Activated B cell treated with CpG ODN at 0.5 μM for 24 hours (primary cell): ENCODE measurements around the gene TRAF3. TPM values are rescaled to one million over a fixed set of nuclear protein-coding genes. Genes with fewer than 3 reads are reported as not detected.

Experiments used
- ATAC-seq: fragments of 200-7000 bp; cut with Tn5 transposase; one replicate; pipeline ENCODE4 v1.10.0; 2021; ENCODE audit warnings: low read depth, mild to moderate bottlenecking, moderate library complexity
- CTCF ChIA-PET: fragments of 350-600 bp; sonication (Branson Sonifier 250); formaldehyde crosslinking; loops from one replicate; lab custom pipeline; 2021; ENCODE audit warnings: antibody characterized with exemption; lab: Charles Lee
- POLR2A ChIA-PET: fragments of 350-600 bp; sonication (Branson Sonifier 250); formaldehyde crosslinking; loops from one replicate; lab custom pipeline; 2021; ENCODE audit warnings: antibody characterized with exemption; lab: Charles Lee
- DNase-seq: peaks from one replicate; pipeline ENCODE4 v3.0.0; 2022
- H3K27ac Mint-ChIP-seq: one replicate; pipeline ENCODE4 v1.8.0; 2020; ENCODE audit warnings: mixed read lengths
- H3K27me3 Mint-ChIP-seq: one replicate; pipeline ENCODE4 v1.8.0; 2021; ENCODE audit warnings: mixed read lengths
- H3K36me3 Mint-ChIP-seq: one replicate; pipeline ENCODE4 v1.8.0; 2021; ENCODE audit warnings: low read depth, mixed read lengths
- H3K4me1 Mint-ChIP-seq: one replicate; pipeline ENCODE4 v1.8.0; 2021; ENCODE audit warnings: mixed read lengths
- H3K4me3 Mint-ChIP-seq: one replicate; pipeline ENCODE4 v1.8.0; 2020; ENCODE audit warnings: mild to moderate bottlenecking, mixed read lengths
- H3K9me3 Mint-ChIP-seq: one replicate; pipeline ENCODE4 v1.8.0; 2020; ENCODE audit warnings: mixed read lengths
- intact Hi-C: fragments of 100-400 bp; cut with micrococcal nuclease; formaldehyde crosslinking; loops from one replicate; pipeline ENCODE4 v1.15.1; 2024
- total RNA-seq: library from RNA; stranded (reverse); gene quantifications from 2 replicates; pipeline ENCODE4 v1.2.3, GENCODE V29; 2022
- TF ChIP-seq, protein P1 (sequence below): fragments of 200-600 bp; IDR thresholded peaks from one replicate; pipeline ENCODE4 v1.8.0; 2022; ENCODE audit warnings: antibody characterized with exemption, mild to moderate bottlenecking

Gene TRAF3
- total RNA-seq, 1 donor from 2014 or later: 120 TPM

GRCh38 chr14:102826161-102826560, 48.9 kb downstream of the TRAF3 start:
- POLR2A ChIA-PET: interaction anchor here (0.6 kb wide), 1 partner anchor 19 kb away, joined by 4 read pairs; no protein-coding TSS in a partner anchor

GRCh38 chr14:102826751-102827675, 49.8 kb downstream of the TRAF3 start:
- ATAC-seq (no peak), DNase-seq (no peak)
- Mint-ChIP-seq H3K9me3 (no peaks in the 10 kb centered on the region), H3K27ac (no peak overlapping the region), H3K27me3 (no peaks in the 10 kb centered on the region), H3K4me1 (peaks cover 75% of the 10 kb centered on the region), H3K36me3 (peaks cover 51% of the 10 kb centered on the region), H3K4me3 (no peak overlapping the region)
- TF ChIP-seq, protein P1, sequence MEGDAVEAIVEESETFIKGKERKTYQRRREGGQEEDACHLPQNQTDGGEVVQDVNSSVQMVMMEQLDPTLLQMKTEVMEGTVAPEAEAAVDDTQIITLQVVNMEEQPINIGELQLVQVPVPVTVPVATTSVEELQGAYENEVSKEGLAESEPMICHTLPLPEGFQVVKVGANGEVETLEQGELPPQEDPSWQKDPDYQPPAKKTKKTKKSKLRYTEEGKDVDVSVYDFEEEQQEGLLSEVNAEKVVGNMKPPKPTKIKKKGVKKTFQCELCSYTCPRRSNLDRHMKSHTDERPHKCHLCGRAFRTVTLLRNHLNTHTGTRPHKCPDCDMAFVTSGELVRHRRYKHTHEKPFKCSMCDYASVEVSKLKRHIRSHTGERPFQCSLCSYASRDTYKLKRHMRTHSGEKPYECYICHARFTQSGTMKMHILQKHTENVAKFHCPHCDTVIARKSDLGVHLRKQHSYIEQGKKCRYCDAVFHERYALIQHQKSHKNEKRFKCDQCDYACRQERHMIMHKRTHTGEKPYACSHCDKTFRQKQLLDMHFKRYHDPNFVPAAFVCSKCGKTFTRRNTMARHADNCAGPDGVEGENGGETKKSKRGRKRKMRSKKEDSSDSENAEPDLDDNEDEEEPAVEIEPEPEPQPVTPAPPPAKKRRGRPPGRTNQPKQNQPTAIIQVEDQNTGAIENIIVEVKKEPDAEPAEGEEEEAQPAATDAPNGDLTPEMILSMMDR: no peak
- CTCF ChIA-PET: no interaction called here
- POLR2A ChIA-PET: interaction anchor here (0.6 kb wide), 1 partner anchor 18 kb away, joined by 4 read pairs; no protein-coding TSS in a partner anchor
- intact Hi-C loops: no loop called here

More at GRCh38 chr14:102826161-102826560, 48.9 kb downstream of the TRAF3 start:
- peaks cover 81% of the 10 kb centered on the region for H3K4me1 Mint-ChIP-seq
- peak overlapping the region; percentile 46 for H3K27ac Mint-ChIP-seq
- no peak for DNase-seq
- CTCF ChIA-PET: no interaction called here
- intact Hi-C loops: no loop called here
- TF ChIP-seq, protein P1: no peak
- peaks cover 46% of the 10 kb centered on the region for H3K36me3 Mint-ChIP-seq
- ATAC-seq: no peak
- H3K27me3 Mint-ChIP-seq: no peaks in the 10 kb centered on the region
- peak overlapping the region; percentile 32 for H3K4me3 Mint-ChIP-seq
- no peaks in the 10 kb centered on the region for H3K9me3 Mint-ChIP-seq

GRCh38 chr14:102827716-102828115, 50.5 kb downstream of the TRAF3 start:
- H3K4me3 Mint-ChIP-seq: no peak overlapping the region
- no peaks in the 10 kb centered on the region for H3K9me3 Mint-ChIP-seq
- ChIA-PET POLR2A (no interaction called here), CTCF (no interaction called here)
- no peaks in the 10 kb centered on the region for H3K27me3 Mint-ChIP-seq
- ATAC-seq: no peak
- DNase-seq: no peak
- peaks cover 54% of the 10 kb centered on the region for H3K36me3 Mint-ChIP-seq
- no peak overlapping the region for H3K27ac Mint-ChIP-seq
- H3K4me1 Mint-ChIP-seq: peaks cover 68% of the 10 kb centered on the region
- TF ChIP-seq, protein P1: no peak
- intact Hi-C loops: no loop called here

- peaks cover 67% of the 10 kb centered on the region for H3K4me1 Mint-ChIP-seq
- CTCF ChIA-PET: no interaction called here
- no peaks in the 10 kb centered on the region for H3K27me3 Mint-ChIP-seq
- intact Hi-C loops: no loop called here
- no peak overlapping the region for H3K27ac Mint-ChIP-seq
- no peak for DNase-seq
- TF ChIP-seq, protein P1: no peak
- ATAC-seq: no peak
- POLR2A ChIA-PET: no interaction called here
- H3K9me3 Mint-ChIP-seq: no peaks in the 10 kb centered on the region
- no peak overlapping the region for H3K4me3 Mint-ChIP-seq
- peaks cover 58% of the 10 kb centered on the region for H3K36me3 Mint-ChIP-seq
Observed at GRCh38 chr14:102828151-102828550, 50.9 kb downstream of the TRAF3 start.

DNA sequence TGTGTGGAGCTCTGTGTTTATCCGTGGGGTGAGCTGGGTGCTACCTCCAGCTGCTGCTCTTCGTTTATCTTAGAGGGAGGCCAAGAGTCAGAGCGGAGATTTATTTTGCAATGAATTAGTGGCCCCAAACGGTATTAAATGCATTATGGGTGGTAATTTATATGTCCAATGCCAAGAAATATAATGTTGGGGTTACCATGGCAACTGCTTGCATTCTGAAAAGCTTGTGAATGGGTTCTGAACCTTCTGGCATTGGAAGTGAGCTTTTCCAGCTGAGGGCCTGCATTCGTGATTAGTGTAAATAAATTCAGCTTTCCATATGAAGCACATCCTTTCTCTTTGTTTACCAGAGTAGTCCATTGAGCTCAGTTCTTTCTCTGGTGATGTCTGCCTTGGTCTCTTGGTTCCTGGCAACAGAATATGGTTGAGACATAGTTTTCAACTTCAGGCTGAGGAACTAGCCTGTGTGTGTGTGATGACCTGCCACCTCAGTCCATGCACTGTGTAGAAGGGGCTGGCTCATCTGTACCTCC, 51.8 kb downstream of the TRAF3 start:
- Mint-ChIP-seq H3K4me1 (peaks cover 60% of the 10 kb centered on the region), H3K36me3 (peaks cover 67% of the 10 kb centered on the region), H3K9me3 (no peaks in the 10 kb centered on the region), H3K27ac (no peak overlapping the region), H3K27me3 (no peaks in the 10 kb centered on the region), H3K4me3 (no peak overlapping the region)
- DNase-seq (no peak), ATAC-seq (no peak)
- TF ChIP-seq, protein P1: no peak
- ChIA-PET CTCF (no interaction called here), POLR2A (no interaction called here)
- intact Hi-C loops: no loop called here
